ENCODE results near the gene FCRL2. TPM values are rescaled to one million over a fixed set of nuclear protein-coding genes. Genes with fewer than 3 reads are reported as not detected.
"Not testable (repeated sequence)": the region's sequence is repeated elsewhere in the genome, so short reads cannot be mapped to it uniquely, and the experiment has no call there.

The FCRL2 gene
- total RNA-seq, 3 donors from 2014 or later: 0.51 to 1.4 (median 1.0) TPM

DNA sequence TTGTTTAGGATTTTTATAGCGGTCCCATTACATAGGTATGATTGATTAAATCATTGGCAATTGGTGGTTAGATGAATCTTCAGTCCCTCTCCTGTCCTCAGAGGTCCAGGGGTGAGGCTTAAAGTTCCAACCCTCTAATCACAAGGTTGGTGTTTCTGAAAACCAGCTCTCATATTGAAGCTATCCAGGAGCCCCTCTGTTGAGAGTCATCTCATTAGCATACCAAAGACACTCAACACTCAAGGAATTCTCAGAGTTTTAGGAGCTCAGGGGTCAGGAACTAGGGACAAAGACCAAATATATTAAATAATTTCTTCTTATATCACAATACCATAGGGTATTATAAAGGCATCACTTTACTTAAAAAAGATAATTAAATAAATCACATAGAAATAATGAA lies 23.3 kb downstream of the FCRL2 start:
- H3K9me3 ChIP-seq: no peaks in the 10 kb centered on the region
- no peak for DNase-seq
- H3K4me1 ChIP-seq (ENCODE audit: low read depth): no peaks in the 10 kb centered on the region
- TF ChIP-seq, protein P1, sequence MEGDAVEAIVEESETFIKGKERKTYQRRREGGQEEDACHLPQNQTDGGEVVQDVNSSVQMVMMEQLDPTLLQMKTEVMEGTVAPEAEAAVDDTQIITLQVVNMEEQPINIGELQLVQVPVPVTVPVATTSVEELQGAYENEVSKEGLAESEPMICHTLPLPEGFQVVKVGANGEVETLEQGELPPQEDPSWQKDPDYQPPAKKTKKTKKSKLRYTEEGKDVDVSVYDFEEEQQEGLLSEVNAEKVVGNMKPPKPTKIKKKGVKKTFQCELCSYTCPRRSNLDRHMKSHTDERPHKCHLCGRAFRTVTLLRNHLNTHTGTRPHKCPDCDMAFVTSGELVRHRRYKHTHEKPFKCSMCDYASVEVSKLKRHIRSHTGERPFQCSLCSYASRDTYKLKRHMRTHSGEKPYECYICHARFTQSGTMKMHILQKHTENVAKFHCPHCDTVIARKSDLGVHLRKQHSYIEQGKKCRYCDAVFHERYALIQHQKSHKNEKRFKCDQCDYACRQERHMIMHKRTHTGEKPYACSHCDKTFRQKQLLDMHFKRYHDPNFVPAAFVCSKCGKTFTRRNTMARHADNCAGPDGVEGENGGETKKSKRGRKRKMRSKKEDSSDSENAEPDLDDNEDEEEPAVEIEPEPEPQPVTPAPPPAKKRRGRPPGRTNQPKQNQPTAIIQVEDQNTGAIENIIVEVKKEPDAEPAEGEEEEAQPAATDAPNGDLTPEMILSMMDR (IDR thresholded peaks at IDR 0.05): no peak
- no peak for ATAC-seq
- H3K36me3 ChIP-seq (ENCODE audit: low read depth): no peaks in the 10 kb centered on the region
- H3K4me3 ChIP-seq: no peak overlapping the region
- intact Hi-C loops (cut with DNase I, micrococcal nuclease): no loop called here

DNA sequence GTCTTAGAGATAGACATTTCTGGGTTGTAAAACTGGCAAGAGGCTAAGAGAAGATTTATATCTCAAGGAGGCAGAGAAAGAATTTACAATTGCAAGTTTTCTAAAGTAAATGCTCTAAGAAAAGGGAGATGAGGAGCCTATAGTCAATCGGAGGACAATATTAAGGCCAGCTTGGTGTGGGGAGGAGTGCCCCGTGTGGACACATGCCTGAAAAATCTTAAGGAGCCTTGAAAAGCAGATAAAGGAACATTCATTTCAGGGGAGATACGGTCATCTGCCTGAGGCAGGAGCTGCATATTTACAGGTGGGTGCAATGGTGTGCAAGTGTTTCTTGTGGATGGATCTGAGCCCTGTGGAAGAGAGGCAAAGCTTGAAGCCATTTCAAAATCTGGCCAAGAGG lies 25.6 kb downstream of the FCRL2 start:
- TF ChIP-seq, protein P1 (IDR thresholded peaks at IDR 0.05): no peak
- Histone ChIP-seq H3K4me3 (no peak overlapping the region), H3K36me3 (ENCODE audit: low read depth) (no peaks in the 10 kb centered on the region), H3K4me1 (ENCODE audit: low read depth) (no peaks in the 10 kb centered on the region), H3K9me3 (no peaks in the 10 kb centered on the region)
- no peak for DNase-seq
- intact Hi-C loops (cut with DNase I, micrococcal nuclease): no loop called here
- ATAC-seq: no peak

DNA sequence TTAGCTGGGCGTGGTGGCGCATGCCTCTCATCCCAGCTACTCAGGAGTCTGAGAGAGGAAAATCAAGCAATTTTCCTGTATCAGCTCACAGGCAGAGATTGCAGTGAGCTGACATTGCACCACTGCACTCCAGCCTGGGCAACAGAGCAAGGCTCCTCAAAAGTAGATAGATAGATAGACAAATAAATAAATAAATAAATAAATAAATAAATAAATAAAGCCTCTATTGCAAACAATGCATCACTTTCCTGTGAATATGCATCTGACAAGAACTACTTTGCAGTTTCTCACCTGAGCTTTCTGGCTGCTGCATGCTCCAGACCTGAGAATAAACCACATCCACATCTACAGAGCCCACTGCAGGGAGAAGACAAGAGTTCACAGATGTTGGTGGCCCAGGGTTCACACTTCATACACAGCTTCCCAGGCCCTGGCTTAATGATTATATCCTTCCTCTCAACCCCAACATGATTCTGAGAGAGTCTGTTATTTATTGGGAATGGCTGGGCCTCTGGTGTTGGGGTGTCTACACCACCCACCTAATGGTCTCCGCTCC lies 28.6 kb downstream of the FCRL2 start:
- intact Hi-C loops (cut with DNase I, micrococcal nuclease): no loop called here
- no peaks in the 10 kb centered on the region for H3K9me3 ChIP-seq
- ATAC-seq (no peak), DNase-seq (no peak)
- H3K36me3 ChIP-seq (ENCODE audit: low read depth): no peaks in the 10 kb centered on the region
- TF ChIP-seq, protein P1 (IDR thresholded peaks at IDR 0.05): no peak
- H3K4me3 ChIP-seq: no peak overlapping the region
- no peaks in the 10 kb centered on the region for H3K4me1 ChIP-seq (ENCODE audit: low read depth)

DNA sequence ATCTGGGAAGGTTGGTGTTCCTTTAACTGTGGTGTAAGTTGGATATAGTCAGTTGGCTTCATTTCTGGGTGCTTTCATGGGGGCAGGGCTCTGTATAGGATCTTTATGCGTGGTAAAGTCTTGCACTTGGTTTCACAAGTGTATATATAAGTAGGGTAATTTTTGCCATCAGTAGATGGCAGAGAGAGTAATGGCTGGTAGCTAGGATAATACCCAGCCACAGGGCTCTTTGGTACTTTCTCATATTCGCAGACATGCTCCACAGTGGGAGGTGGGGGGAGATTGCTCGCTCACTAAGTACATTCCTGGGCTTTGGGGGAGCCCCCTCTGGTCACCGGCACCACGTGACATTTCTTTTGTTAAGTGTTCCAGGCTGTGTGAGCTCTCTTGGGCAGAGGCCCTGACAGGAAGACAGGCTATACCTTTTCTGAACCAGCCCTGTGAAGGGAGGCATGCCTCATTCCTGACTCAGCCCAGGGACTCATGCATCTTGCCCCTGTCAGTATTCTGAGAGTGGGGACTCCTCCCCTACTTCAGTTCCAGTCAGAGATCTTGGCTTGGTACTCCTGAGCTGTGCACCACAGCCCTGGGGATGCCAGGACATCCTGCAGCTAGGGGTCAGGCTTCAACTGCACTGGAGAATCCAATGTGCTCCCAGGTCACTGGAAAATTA lies 37.6 kb downstream of the FCRL2 start:
- H3K9me3 ChIP-seq: no peaks in the 10 kb centered on the region
- H3K4me3 ChIP-seq: no peak overlapping the region
- H3K4me1 ChIP-seq (ENCODE audit: low read depth): no peaks in the 10 kb centered on the region
- H3K36me3 ChIP-seq (ENCODE audit: low read depth): no peaks in the 10 kb centered on the region
- ATAC-seq (no peak), DNase-seq (no peak)
- intact Hi-C loops (cut with DNase I, micrococcal nuclease): no loop called here
- TF ChIP-seq, protein P1 (IDR thresholded peaks at IDR 0.05): no peak

DNA sequence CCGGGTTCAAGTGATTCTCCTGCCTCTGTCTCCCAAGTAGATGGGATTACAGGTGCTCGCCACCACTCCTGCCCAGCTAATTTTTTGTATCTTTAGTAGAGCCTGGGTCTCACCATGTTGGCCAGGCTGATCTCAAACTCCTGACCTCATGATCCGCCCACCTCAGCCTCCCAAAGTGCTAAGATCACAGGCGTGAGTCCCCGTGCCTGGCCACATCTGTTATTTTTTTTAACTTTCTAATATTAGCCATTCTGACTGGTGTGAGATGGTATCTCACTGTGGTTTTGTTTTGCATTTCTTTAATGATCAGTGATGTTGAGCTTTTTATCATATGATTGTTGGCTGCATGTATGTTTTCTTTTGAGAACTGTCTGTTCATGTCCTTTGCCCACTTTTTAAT lies 40.9 kb downstream of the FCRL2 start:
- ATAC-seq; DNase-seq; H3K36me3 ChIP-seq (ENCODE audit: low read depth); H3K4me3 ChIP-seq; H3K9me3 ChIP-seq; H3K4me1 ChIP-seq (ENCODE audit: low read depth); intact Hi-C loops (cut with DNase I, micrococcal nuclease): not testable (repeated sequence)

DNA sequence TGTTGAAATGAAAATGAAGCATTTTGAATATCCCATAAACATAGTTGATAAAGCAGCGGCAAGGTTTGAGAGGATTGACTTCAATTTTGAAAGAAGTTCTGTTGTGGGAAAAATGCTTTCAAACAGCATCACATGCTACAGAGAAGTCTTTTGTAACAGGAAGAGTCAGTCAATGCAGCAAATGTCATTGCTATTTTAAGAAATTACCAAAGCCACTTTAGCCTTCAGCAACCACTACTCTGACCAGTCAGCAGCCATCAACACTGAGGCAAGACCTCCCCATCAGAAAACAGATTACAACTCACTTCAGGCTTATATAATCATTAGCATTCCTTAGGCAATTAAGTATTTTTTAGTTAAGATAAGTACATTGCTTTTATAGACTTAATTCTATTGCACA lies 42.6 kb downstream of the FCRL2 start:
- ATAC-seq: peak; percentile 43
- no peak overlapping the region for H3K4me3 ChIP-seq
- TF ChIP-seq, protein P1 (IDR thresholded peaks at IDR 0.05): no peak

More for the DNA sequence above, 42.6 kb downstream of the FCRL2 start:
- Histone ChIP-seq H3K36me3 (ENCODE audit: low read depth) (no peaks in the 10 kb centered on the region), H3K4me1 (ENCODE audit: low read depth) (no peaks in the 10 kb centered on the region), H3K9me3 (no peaks in the 10 kb centered on the region)
- intact Hi-C loops (cut with DNase I, micrococcal nuclease): no loop called here
- DNase-seq: no peak
